BLaER1 treated with 17β-estradiol and CSF1 and Interleukin-3, amounts not matched to agents 10 nM and 100 nM (cell line): Measurements from ENCODE around the gene BMX.

ENCODE experiments used
- H3K27ac ChIP-seq, 11 experiments: shearing (Covaris generic); formaldehyde crosslinking; 2 replicates each; pipeline ENCODE4 v1.8.1; 2022
- H3K27me3 ChIP-seq, 11 experiments: shearing (Covaris generic); formaldehyde crosslinking; 2 replicates each; pipeline ENCODE4 v1.8.1; 2022
- H3K36me3 ChIP-seq, 11 experiments: shearing (Covaris generic); formaldehyde crosslinking; 2 replicates each; pipeline ENCODE4 v1.8.1; 2022
- H3K4me1 ChIP-seq, 10 experiments: shearing (Covaris generic); formaldehyde crosslinking; 2 replicates each; pipeline ENCODE4 v1.8.1; 2022
- H3K4me2 ChIP-seq, 11 experiments: shearing (Covaris generic); formaldehyde crosslinking; 2 replicates each; pipeline ENCODE4 v1.8.1; 2022
- H3K4me3 ChIP-seq, 10 experiments: shearing (Covaris generic); formaldehyde crosslinking; 2 replicates each; pipeline ENCODE4 v1.8.1; 2022
- H3K9ac ChIP-seq, 11 experiments: shearing (Covaris generic); formaldehyde crosslinking; 2 replicates each; pipeline ENCODE4 v1.8.1; 2022
- H3K9me3 ChIP-seq, 11 experiments: shearing (Covaris generic); formaldehyde crosslinking; replicated peaks in 1 of 11; 2 replicates each; pipeline ENCODE4 v1.8.1; 2022
- H4K20me1 ChIP-seq, 11 experiments: shearing (Covaris generic); formaldehyde crosslinking; 2 replicates each; pipeline ENCODE4 v1.8.1; 2022
- Cebpa-rat ChIP-seq, 11 experiments: shearing (Covaris generic); IDR thresholded peaks; 2 replicates each; pipeline ENCODE4 v1.8.1; 2022

Gene BMX

DNA sequence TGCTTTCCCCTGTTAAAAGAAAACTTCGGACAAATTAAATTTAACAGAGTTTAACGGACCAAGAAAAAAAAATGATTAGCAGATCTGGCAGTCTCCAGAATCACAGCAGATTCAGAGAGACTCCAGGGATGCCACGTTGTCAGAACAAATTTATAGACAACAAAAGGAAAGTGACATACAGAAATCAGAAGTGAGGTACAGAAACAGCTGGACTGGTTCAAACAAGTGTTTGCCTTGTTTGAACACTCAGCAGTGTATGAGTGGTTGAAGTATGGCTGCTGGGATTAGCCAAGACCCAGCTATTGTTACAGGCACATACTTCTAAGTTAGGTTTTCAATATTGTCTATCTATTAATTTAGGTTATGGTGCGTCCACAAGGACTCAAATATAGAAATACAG is 26.6 kb upstream of the BMX start:
- peaks cover 0 to 5% (median 0%) of the 10 kb centered on the region in 11 experiments; a peak in 2 of 22 replicates for H3K9me3 ChIP-seq
- H3K4me3 ChIP-seq, result no peak overlapping the region
- TF ChIP-seq Cebpa-rat (IDR thresholded peaks at IDR 0.05), result no peak
- H3K27me3 ChIP-seq, result peaks cover 82 to 95% (median 90%) of the 10 kb centered on the region in 11 experiments
- no peak overlapping the region for H3K4me2 ChIP-seq
- H3K27ac ChIP-seq, result no peak overlapping the region
- H3K9ac ChIP-seq, result no peak overlapping the region
- no peaks in the 10 kb centered on the region for H3K4me1 ChIP-seq
- no peaks in the 10 kb centered on the region for H3K36me3 ChIP-seq
- H4K20me1 ChIP-seq, result peaks cover 0 to 7% (median 0%) of the 10 kb centered on the region in 11 experiments; a peak in 1 of 22 replicates

DNA sequence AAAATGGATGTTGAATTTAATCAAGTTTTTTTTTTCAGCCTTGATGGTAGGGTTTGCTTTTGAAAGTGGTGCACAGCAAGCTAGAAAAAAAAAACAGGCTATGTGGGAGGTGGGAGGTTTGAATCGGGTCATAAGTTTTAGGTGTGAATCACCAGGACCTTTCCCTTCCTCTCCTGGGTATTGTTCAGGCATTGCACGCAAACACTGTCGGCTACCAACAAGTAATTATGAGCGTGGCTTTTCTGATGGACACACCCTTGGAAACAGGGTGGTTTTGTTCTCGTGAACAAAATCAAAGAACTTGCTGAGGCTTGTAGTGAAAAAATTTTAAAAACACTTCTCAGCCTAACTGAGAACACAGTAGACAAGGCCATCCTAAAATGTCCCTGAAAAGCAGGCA is 25.6 kb upstream of the BMX start:
- H3K27me3 ChIP-seq, result peaks cover 81 to 95% (median 89%) of the 10 kb centered on the region in 11 experiments
- H3K4me3 ChIP-seq, result no peak overlapping the region
- H4K20me1 ChIP-seq, result peaks cover 0 to 7% (median 0%) of the 10 kb centered on the region in 11 experiments; a peak in 1 of 22 replicates
- H3K4me2 ChIP-seq, result no peak overlapping the region
- no peak for TF ChIP-seq Cebpa-rat (IDR thresholded peaks at IDR 0.05)
- no peak overlapping the region for H3K27ac ChIP-seq
- no peaks in the 10 kb centered on the region for H3K36me3 ChIP-seq
- H3K9me3 ChIP-seq, result peaks cover 0 to 10% (median 3%) of the 10 kb centered on the region in 11 experiments; a peak in 9 of 22 replicates
- H3K4me1 ChIP-seq, result no peaks in the 10 kb centered on the region
- H3K9ac ChIP-seq, result no peak overlapping the region

DNA sequence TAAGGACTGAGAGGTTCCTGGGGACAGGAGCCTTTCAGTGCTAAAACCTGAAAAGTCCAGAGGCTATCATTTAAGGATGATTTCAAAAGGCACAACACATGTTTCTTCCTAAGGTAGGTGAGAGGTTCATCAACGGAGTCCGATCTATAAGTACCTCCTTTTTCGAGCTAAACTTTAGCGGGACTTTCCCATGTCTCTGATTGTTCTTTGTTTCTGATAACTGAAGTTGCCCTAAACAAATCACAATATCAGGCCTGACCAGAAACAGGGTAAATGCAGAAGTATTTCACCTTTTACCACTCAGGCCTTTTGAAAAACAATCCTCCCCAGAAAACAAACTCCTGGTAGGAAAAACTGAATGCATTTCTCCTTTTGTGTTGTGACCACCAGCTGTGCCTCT is 25.1 kb upstream of the BMX start:
- Histone ChIP-seq H3K27ac (no peak overlapping the region), H3K9ac (no peak overlapping the region), H3K4me2 (no peak overlapping the region)

GRCh38 chrX:15483891-15484290 is 16.7 kb upstream of the BMX start:
- TF ChIP-seq Cebpa-rat (IDR thresholded peaks at IDR 0.05), result no peak
- Histone ChIP-seq H3K36me3 (no peaks in the 10 kb centered on the region), H3K4me2 (no peak overlapping the region), H3K27me3 (peaks cover 72 to 94% (median 87%) of the 10 kb centered on the region in 11 experiments), H3K27ac (no peak overlapping the region), H3K4me1 (no peaks in the 10 kb centered on the region), H3K9ac (no peak overlapping the region), H3K4me3 (no peak overlapping the region), H4K20me1 (no peaks in the 10 kb centered on the region), H3K9me3 (peaks cover 0 to 24% (median 9%) of the 10 kb centered on the region in 11 experiments; a peak in 9 of 22 replicates)

More for the DNA sequence above, 25.1 kb upstream of the BMX start:
- Histone ChIP-seq H3K4me1 (no peaks in the 10 kb centered on the region), H4K20me1 (peaks cover 0 to 7% (median 0%) of the 10 kb centered on the region in 11 experiments; a peak in 1 of 22 replicates), H3K36me3 (no peaks in the 10 kb centered on the region), H3K27me3 (peaks cover 86 to 95% (median 90%) of the 10 kb centered on the region in 11 experiments), H3K4me3 (no peak overlapping the region), H3K9me3 (peaks cover 0 to 15% (median 8%) of the 10 kb centered on the region in 11 experiments; a peak in 9 of 22 replicates)
- no peak for TF ChIP-seq Cebpa-rat (IDR thresholded peaks at IDR 0.05)

GRCh38 chrX:15492469-15492868 is 8.1 kb upstream of the BMX start:
- Histone ChIP-seq H3K4me2 (no peak overlapping the region), H3K27ac (no peak overlapping the region), H3K4me3 (no peak overlapping the region), H3K27me3 (peaks cover 81 to 98% (median 91%) of the 10 kb centered on the region in 11 experiments), H4K20me1 (peaks cover 0 to 7% (median 0%) of the 10 kb centered on the region in 11 experiments; a peak in 3 of 22 replicates), H3K36me3 (no peaks in the 10 kb centered on the region), H3K9ac (no peak overlapping the region), H3K9me3 (peaks cover 0 to 19% (median 0%) of the 10 kb centered on the region in 11 experiments; a peak in 3 of 22 replicates), H3K4me1 (no peaks in the 10 kb centered on the region)
- TF ChIP-seq Cebpa-rat (IDR thresholded peaks at IDR 0.05), result no peak

DNA sequence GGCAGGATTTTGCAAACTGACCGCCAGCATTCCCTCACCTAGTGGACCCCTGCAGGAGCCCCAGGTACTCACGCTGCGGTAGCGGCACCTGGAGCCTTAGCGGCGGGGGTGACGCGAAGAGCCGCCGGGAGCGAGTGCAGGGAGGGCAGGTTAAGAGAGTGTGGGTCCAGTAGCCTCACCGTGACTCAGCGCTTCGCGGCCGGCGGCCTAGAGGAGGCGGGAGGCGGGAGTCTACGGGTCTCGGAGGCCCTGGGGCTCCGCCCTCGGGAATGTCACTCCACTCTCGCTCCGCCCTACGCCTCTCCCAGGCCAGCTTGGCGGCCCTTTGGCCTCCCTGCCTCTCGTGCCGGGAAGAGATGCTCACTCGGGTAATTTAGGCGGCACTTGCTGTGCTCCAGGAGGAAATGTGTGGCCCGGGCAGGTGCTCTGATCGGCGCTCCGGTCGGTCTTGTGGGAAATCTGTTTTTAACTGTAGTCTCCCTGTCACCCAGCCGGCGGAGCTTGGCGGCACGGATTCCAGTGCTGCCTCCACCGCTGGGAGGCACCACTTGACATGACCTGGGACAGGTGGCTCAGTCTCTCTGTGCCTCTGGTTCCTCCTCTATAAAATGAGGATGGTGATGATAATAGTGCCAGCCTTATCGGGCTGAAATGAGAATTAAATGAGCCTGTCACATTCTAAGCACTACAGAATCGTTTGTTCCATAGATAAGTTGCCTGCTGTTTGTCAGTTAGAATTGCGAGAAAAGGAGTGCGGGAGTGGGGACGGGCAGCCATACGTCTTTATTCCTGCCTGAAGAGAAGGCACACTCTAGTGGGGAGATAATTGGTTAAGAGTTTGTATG is 7.3 kb upstream of the BMX start, which contains the start of gene PIR:
PIR (minus strand) TSS at position 216 of the 845 bp plus-strand sequence. CDS start 2,076 bp downstream, outside the sequence.
- no peak within 1 kb of the TSS for H3K27ac ChIP-seq
- peaks cover 0 to 19% (median 0%) of the 10 kb centered on the region in 11 experiments; a peak in 3 of 22 replicates for H3K9me3 ChIP-seq
- no peaks in the 10 kb centered on the region for H3K4me1 ChIP-seq
- TF ChIP-seq Cebpa-rat (IDR thresholded peaks at IDR 0.05), result no peak
- no peaks in the 10 kb centered on the region for H3K36me3 ChIP-seq
- peaks cover 83 to 98% (median 92%) of the 10 kb centered on the region in 11 experiments for H3K27me3 ChIP-seq
- H3K4me2 ChIP-seq, result no peak within 1 kb of the TSS
- H3K4me3 ChIP-seq, result no peak within 1 kb of the TSS
- H3K9ac ChIP-seq, result no peak within 1 kb of the TSS
- peaks cover 0 to 7% (median 0%) of the 10 kb centered on the region in 11 experiments; a peak in 3 of 22 replicates for H4K20me1 ChIP-seq

GRCh38 chrX:15495801-15496200 is 4.8 kb upstream of the BMX start:
- H3K27ac ChIP-seq, result no peak overlapping the region
- H3K36me3 ChIP-seq, result no peaks in the 10 kb centered on the region
- no peak overlapping the region for H3K4me2 ChIP-seq
- H3K27me3 ChIP-seq, result peaks cover 94 to 99% (median 98%) of the 10 kb centered on the region in 11 experiments
- TF ChIP-seq Cebpa-rat (IDR thresholded peaks at IDR 0.05), result no peak
- H3K9me3 ChIP-seq, result peaks cover 0 to 19% (median 0%) of the 10 kb centered on the region in 11 experiments; a peak in 3 of 22 replicates
- peaks cover 0 to 7% (median 0%) of the 10 kb centered on the region in 11 experiments; a peak in 3 of 22 replicates for H4K20me1 ChIP-seq
- H3K4me3 ChIP-seq, result no peak overlapping the region
- no peak overlapping the region for H3K9ac ChIP-seq
- H3K4me1 ChIP-seq, result no peaks in the 10 kb centered on the region

DNA sequence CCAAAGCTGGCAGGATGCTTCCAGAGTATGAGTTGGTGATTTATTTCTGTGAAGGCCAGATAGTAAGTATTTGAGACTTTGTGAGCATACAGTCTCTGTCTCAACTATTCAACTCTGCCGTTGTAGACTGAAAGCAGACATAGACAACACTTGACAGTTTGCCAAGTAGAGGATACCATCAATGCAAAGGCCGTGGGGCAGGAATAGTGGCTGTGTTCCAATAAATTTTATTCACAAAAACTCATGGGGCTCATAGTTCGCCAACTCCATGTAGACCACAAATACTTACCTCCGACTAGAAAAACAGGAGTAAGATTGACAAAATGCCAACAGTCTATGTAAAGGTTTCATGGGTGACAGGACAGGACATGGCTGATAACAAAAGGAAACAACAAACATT is 3.8 kb upstream of the BMX start:
- Histone ChIP-seq H3K4me3 (no peak overlapping the region), H3K27me3 (peaks cover 97 to 99% (median 98%) of the 10 kb centered on the region in 11 experiments), H3K36me3 (no peaks in the 10 kb centered on the region), H3K27ac (no peak overlapping the region), H3K4me2 (no peak overlapping the region), H4K20me1 (peaks cover 0 to 7% (median 0%) of the 10 kb centered on the region in 11 experiments; a peak in 4 of 22 replicates), H3K9ac (no peak overlapping the region), H3K9me3 (peaks cover 0 to 17% (median 0%) of the 10 kb centered on the region in 11 experiments; a peak in 3 of 22 replicates), H3K4me1 (no peaks in the 10 kb centered on the region)
- TF ChIP-seq Cebpa-rat (IDR thresholded peaks at IDR 0.05), result no peak

DNA sequence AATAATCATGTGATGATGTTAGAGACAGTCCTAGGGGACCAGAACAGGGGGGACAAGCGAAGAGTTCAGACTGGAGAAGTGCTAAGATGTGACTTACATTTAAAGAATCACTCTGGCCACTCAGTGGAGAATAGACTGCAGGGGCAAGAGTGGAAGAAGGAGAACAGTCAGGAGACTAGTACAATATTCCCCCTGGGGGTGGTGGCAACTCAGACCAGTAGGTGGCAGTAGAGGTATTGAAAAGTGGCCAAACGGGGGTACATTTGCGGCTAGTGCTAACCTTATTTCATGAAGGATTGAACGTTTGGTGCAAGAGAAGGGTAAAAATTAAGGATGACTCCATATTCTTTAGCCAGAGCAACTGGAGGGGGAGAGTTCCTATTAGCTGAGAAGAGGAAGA is 2.7 kb upstream of the BMX start:
- Histone ChIP-seq H3K4me3 (no peak overlapping the region), H3K9ac (no peak overlapping the region), H3K27ac (no peak overlapping the region), H3K36me3 (no peaks in the 10 kb centered on the region), H3K9me3 (peaks cover 0 to 7% (median 0%) of the 10 kb centered on the region in 11 experiments; a peak in 3 of 22 replicates), H3K4me2 (no peak overlapping the region), H4K20me1 (peaks cover 0 to 6% (median 0%) of the 10 kb centered on the region in 11 experiments; a peak in 4 of 22 replicates), H3K4me1 (no peaks in the 10 kb centered on the region), H3K27me3 (peaks cover 97 to 99% (median 98%) of the 10 kb centered on the region in 11 experiments)
- TF ChIP-seq Cebpa-rat (IDR thresholded peaks at IDR 0.05), result no peak
